ENCODE results near the gene IL11RA. TPM values are rescaled to one million over a fixed set of nuclear protein-coding genes. Genes with fewer than 3 reads are reported as not detected.

IL11RA gene
- total RNA-seq, 4 donors from 2014 or later, result 43.8 to 89.9 (median 56.5) TPM

GRCh38 chr9:34662526-34663302 lies 10.7 kb downstream of the IL11RA start, which contains the start of gene CCL27:
TSS of gene CCL27 (minus strand) at chr9:34662657. CDS start at chr9:34662633, 24 bp downstream.
- no peak within 1 kb of the TSS for H3K27ac ChIP-seq
- no peak within 1 kb of the TSS for H3K4me3 ChIP-seq (replicated peaks in 1 of 3)
- peaks cover 4 to 19% of the 10 kb centered on the region in 2 donors for H3K4me1 ChIP-seq
- intact Hi-C loops (cut with DNase I), result no loop called here
- no peak for DNase-seq
- H3K27me3 ChIP-seq, result no peaks in the 10 kb centered on the region
- H3K36me3 ChIP-seq, result no peaks in the 10 kb centered on the region
- no peaks in the 10 kb centered on the region for H3K9me3 ChIP-seq
- 81 to 82% methylated on average over 4 of the region's 4 CpGs for WGBS, 2 donors
- TF ChIP-seq POLR2A (IDR thresholded peaks at IDR 0.05), result no peak
- no peak for TF ChIP-seq CTCF (IDR thresholded peaks at IDR 0.05)

- peaks cover 4 to 19% of the 10 kb centered on the region in 2 donors for H3K4me1 ChIP-seq
- H3K27me3 ChIP-seq, result no peaks in the 10 kb centered on the region
- TF ChIP-seq POLR2A (IDR thresholded peaks at IDR 0.05), result no peak
- TF ChIP-seq CTCF (IDR thresholded peaks at IDR 0.05), result no peak
- intact Hi-C loops (cut with DNase I), result no loop called here
- no peaks in the 10 kb centered on the region for H3K36me3 ChIP-seq
- H3K9me3 ChIP-seq, result no peaks in the 10 kb centered on the region
- no peak overlapping the region for H3K27ac ChIP-seq
- no peak overlapping the region for H3K4me3 ChIP-seq (replicated peaks in 1 of 3)
- DNase-seq, result no peak
These were observed 11.3 kb downstream of the IL11RA start for GRCh38 chr9:34663303-34663605.

GRCh38 chr9:34664281-34665066 lies 12.5 kb downstream of the IL11RA start:
- intact Hi-C loops (cut with DNase I), result no loop called here
- DNase-seq, result peak; percentile 76 to 84
- no peaks in the 10 kb centered on the region for H3K36me3 ChIP-seq
- 21% methylated on average over 15 to 18 of the region's 18 CpGs for WGBS, 2 donors
- H3K27me3 ChIP-seq, result no peaks in the 10 kb centered on the region
- H3K4me3 ChIP-seq (replicated peaks in 1 of 3), result peak overlapping the region in 2 of 3 donors; percentile 49 to 73
- H3K9me3 ChIP-seq, result no peaks in the 10 kb centered on the region
- peak overlapping the region; percentile 93 to 99 (median 98) for H3K27ac ChIP-seq
- H3K4me1 ChIP-seq, result peaks cover 4 to 19% of the 10 kb centered on the region in 2 donors
- TF ChIP-seq POLR2A (IDR thresholded peaks at IDR 0.05) (no peak), CTCF (IDR thresholded peaks at IDR 0.05) (peak; percentile 37 to 71 (median 55))

- peak overlapping the region in 2 of 3 donors; percentile 49 to 73 for H3K4me3 ChIP-seq (replicated peaks in 1 of 3)
- H3K4me1 ChIP-seq, result peaks cover 4 to 19% of the 10 kb centered on the region in 2 donors
- 0 to 4% methylated on average over 4 to 9 of the region's 26 CpGs for WGBS, 2 donors
- H3K9me3 ChIP-seq, result no peaks in the 10 kb centered on the region
- H3K36me3 ChIP-seq, result no peaks in the 10 kb centered on the region
- H3K27ac ChIP-seq, result peak overlapping the region; percentile 93 to 99 (median 98)
- H3K27me3 ChIP-seq, result no peaks in the 10 kb centered on the region
- intact Hi-C loops (cut with DNase I), result no loop called here
- TF ChIP-seq POLR2A (IDR thresholded peaks at IDR 0.05), result no peak
- TF ChIP-seq CTCF (IDR thresholded peaks at IDR 0.05), result no peak
- DNase-seq, result no peak
These were observed 13.0 kb downstream of the IL11RA start for GRCh38 chr9:34665067-34665380.
